GM23248 (cell line): ENCODE data around the gene GPR25. TPM values are rescaled to one million over a fixed set of nuclear protein-coding genes. Genes with fewer than 3 reads are reported as not detected.

ENCODE experiments used
- DNase-seq: peaks from one replicate; pipeline ENCODE4 v3.0.0-alpha.2; 2015
- H2AFZ ChIP-seq: fragments of 200-600 bp; sonication (generic); 2 replicates; pipeline ENCODE4 v1.6.1; 2016; ENCODE audit warnings: antibody characterized with exemption
- H3F3A ChIP-seq: fragments of 200-600 bp; sonication (generic); 2 replicates; pipeline ENCODE4 v1.6.1; 2016; ENCODE audit warnings: mild to moderate bottlenecking, antibody characterized with exemption, mixed run types; ENCODE audit not compliant: insufficient read depth
- H3K27ac ChIP-seq: fragments of 200-600 bp; sonication (generic); 2 replicates; pipeline ENCODE4 v1.5.1; 2016; ENCODE audit warnings: mild to moderate bottlenecking
- H3K27me3 ChIP-seq: fragments of 200-600 bp; sonication (generic); replicated peaks from 2 replicates; pipeline ENCODE4 v1.6.1; 2016; ENCODE audit warnings: mild to moderate bottlenecking; ENCODE audit not compliant: insufficient read depth
- H3K36me3 ChIP-seq: fragments of 200-600 bp; sonication (generic); 2 replicates; pipeline ENCODE4 v1.6.1; 2016; ENCODE audit warnings: low read depth, mild to moderate bottlenecking
- H3K4me1 ChIP-seq: fragments of 200-600 bp; sonication (generic); 2 replicates; pipeline ENCODE4 v1.6.1; 2016; ENCODE audit warnings: mild to moderate bottlenecking; ENCODE audit not compliant: insufficient read depth
- H3K4me2 ChIP-seq: fragments of 200-600 bp; sonication (generic); one replicate; pipeline ENCODE4 v1.6.1; 2016; ENCODE audit warnings: mild to moderate bottlenecking; ENCODE audit not compliant: unreplicated experiment
- H3K4me3 ChIP-seq: fragments of 200-600 bp; sonication (generic); 2 replicates; pipeline ENCODE4 v1.5.1; 2016; ENCODE audit warnings: mild to moderate bottlenecking
- H3K79me2 ChIP-seq: fragments of 200-600 bp; sonication (generic); 2 replicates; pipeline ENCODE4 v1.6.1; 2016; ENCODE audit warnings: mild to moderate bottlenecking; ENCODE audit not compliant: insufficient read depth
- H3K9ac ChIP-seq: fragments of 200-600 bp; sonication (generic); 2 replicates; pipeline ENCODE4 v1.6.1; 2016; ENCODE audit warnings: mild to moderate bottlenecking
- H3K9me2 ChIP-seq: fragments of 200-600 bp; sonication (generic); 2 replicates; pipeline ENCODE4 v1.6.1; 2016; ENCODE audit warnings: mixed run types, mild to moderate bottlenecking, moderate library complexity; ENCODE audit not compliant: insufficient read depth
- H3K9me3 ChIP-seq: fragments of 200-600 bp; sonication (generic); one replicate; pipeline ENCODE4 v1.6.1; 2017; ENCODE audit warnings: low read depth
- H4K20me1 ChIP-seq: fragments of 200-600 bp; sonication (generic); 2 replicates; pipeline ENCODE4 v1.6.0; 2016; ENCODE audit not compliant: insufficient read depth
- EZH2 ChIP-seq: fragments of 200-600 bp; sonication (generic); IDR thresholded peaks from 2 replicates; pipeline ENCODE4 v1.6.1; 2018; ENCODE audit warnings: antibody characterized with exemption, mild to moderate bottlenecking; ENCODE audit not compliant: insufficient read depth, poor library complexity, severe bottlenecking
- EZH2phosphoT487 ChIP-seq: fragments of 200-600 bp; sonication (generic); IDR thresholded peaks from 2 replicates; pipeline ENCODE4 v1.6.1; 2018; ENCODE audit warnings: antibody characterized with exemption, moderate library complexity, mild to moderate bottlenecking, low read depth; ENCODE audit not compliant: insufficient read depth
- WGBS, 2 experiments: methylation state at CpG; one replicate each; pipeline ENCODE4 v1.1.6; 2015 to 2017; ENCODE audit warnings: low lambda C conversion rate in 2 of 2, low coverage in 1 of 2; ENCODE audit errors: missing lambda C conversion rate in 2 of 2; 5-methylcytosine and 5-hydroxymethylcytosine counted together
- in situ Hi-C: fragments of 300-500 bp; cut with MboI; formaldehyde crosslinking; loops from 2 replicates; pipeline ENCODE4 v1.15.0; 2020
- polyA plus RNA-seq: library from polyadenylated mRNA; unstranded; fragments of >200 nt; fragmentation: Nextera tagmentation; extraction: Ambion mirVana; gene quantifications from 2 replicates; pipeline ENCODE4 v1.2.1, GENCODE V29; 2016
- total RNA-seq: library from RNA; depleted of rRNA; stranded (reverse); fragments of >200 nt; shearing (Covaris generic); gene quantifications from 2 replicates; pipeline ENCODE4 v1.2.3, GENCODE V29; 2014; rRNA removed

The GPR25 gene
- total RNA-seq: not detected in 2 replicates
- not detected in 2 replicates for polyA plus RNA-seq

- Histone ChIP-seq H3K9me2 (no peaks in the 10 kb centered on the region), H3F3A (no peaks in the 10 kb centered on the region), H3K4me2 (peak within 1 kb of the TSS; percentile 32), H3K4me3 (peak within 1 kb of the TSS; percentile 45), H3K9ac (no peak within 1 kb of the TSS), H3K27me3 (peaks cover 56% of the 10 kb centered on the region), H3K9me3 (no peaks in the 10 kb centered on the region), H3K27ac (no peak within 1 kb of the TSS), H3K36me3 (no peaks in the 10 kb centered on the region), H3K4me1 (no peaks in the 10 kb centered on the region), H4K20me1 (no peaks in the 10 kb centered on the region), H3K79me2 (no peaks in the 10 kb centered on the region), H2AFZ (peak within 1 kb of the TSS; percentile 41)
- WGBS, 2 experiments: 57 to 58% methylated on average over 17 to 23 of the region's 23 CpGs
- TF ChIP-seq EZH2phosphoT487: no peak
- TF ChIP-seq EZH2: no peak
- in situ Hi-C loops: no loop called here
- DNase-seq: no peak
Observed at GRCh38 chr1:200872446-200873115, at the start of gene GPR25. TSS of gene GPR25 (plus strand) at chr1:200872981. CDS start at chr1:200873038, 57 bp downstream.

- H3K27me3 ChIP-seq: no peaks in the 10 kb centered on the region
- no peak overlapping the region for H3K4me2 ChIP-seq
- no peak overlapping the region for H3K27ac ChIP-seq
- H3K79me2 ChIP-seq: peaks cover 82% of the 10 kb centered on the region
- no peaks in the 10 kb centered on the region for H3K4me1 ChIP-seq
- no peak overlapping the region for H3K9ac ChIP-seq
- 0 out of 2 replicates have a peak, but pooled peaks cover 4% of the 10 kb centered on the region for H4K20me1 ChIP-seq
- 98% methylated on average over 2 of the region's 2 CpGs for WGBS, 2 experiments
- H2AFZ ChIP-seq: no peak overlapping the region
- H3K9me3 ChIP-seq: no peaks in the 10 kb centered on the region
- H3F3A ChIP-seq: peaks cover 4% of the 10 kb centered on the region; the same call in 1 of the 2 replicates
- in situ Hi-C loops: no loop called here
- TF ChIP-seq EZH2phosphoT487 (no peak), EZH2 (no peak)
- no peak overlapping the region for H3K4me3 ChIP-seq
- H3K36me3 ChIP-seq: peaks cover 5% of the 10 kb centered on the region
- no peaks in the 10 kb centered on the region for H3K9me2 ChIP-seq
- DNase-seq: no peak
Observed at GRCh38 chr1:200831091-200831490, 41.7 kb upstream of the GPR25 start.

GRCh38 chr1:200834383-200834782 lies 38.4 kb upstream of the GPR25 start:
- Histone ChIP-seq H2AFZ (no peak overlapping the region), H3K79me2 (peaks cover 67% of the 10 kb centered on the region), H3K4me2 (no peak overlapping the region), H3K4me1 (peaks cover 22% of the 10 kb centered on the region), H3K36me3 (peaks cover 15% of the 10 kb centered on the region), H3K9ac (no peak overlapping the region), H3F3A (peaks cover 32% of the 10 kb centered on the region), H4K20me1 (no peaks in the 10 kb centered on the region), H3K27me3 (no peaks in the 10 kb centered on the region), H3K9me3 (no peaks in the 10 kb centered on the region), H3K27ac (no peak overlapping the region), H3K9me2 (no peaks in the 10 kb centered on the region), H3K4me3 (no peak overlapping the region)
- in situ Hi-C loops: no loop called here
- peak; percentile 10 for DNase-seq
- TF ChIP-seq EZH2 (no peak), EZH2phosphoT487 (no peak)
- 89 to 90% methylated on average over 5 of the region's 5 CpGs for WGBS, 2 experiments

GRCh38 chr1:200836213-200836612 lies 36.6 kb upstream of the GPR25 start:
- peaks cover 26% of the 10 kb centered on the region for H3K4me1 ChIP-seq
- in situ Hi-C loops: no loop called here
- no peak overlapping the region for H3K4me2 ChIP-seq
- H2AFZ ChIP-seq: no peak overlapping the region
- peaks cover 15% of the 10 kb centered on the region for H3K36me3 ChIP-seq
- H3K9me3 ChIP-seq: no peaks in the 10 kb centered on the region
- H3K9ac ChIP-seq: no peak overlapping the region
- no peaks in the 10 kb centered on the region for H3K9me2 ChIP-seq
- no peak for DNase-seq
- H3F3A ChIP-seq: peaks cover 43% of the 10 kb centered on the region
- no peak overlapping the region for H3K4me3 ChIP-seq
- no peak overlapping the region for H3K27ac ChIP-seq
- WGBS, 2 experiments: 87 to 88% methylated on average over 3 of the region's 3 CpGs
- no peak for TF ChIP-seq EZH2
- TF ChIP-seq EZH2phosphoT487: no peak
- H4K20me1 ChIP-seq: no peaks in the 10 kb centered on the region
- H3K27me3 ChIP-seq: no peaks in the 10 kb centered on the region
- H3K79me2 ChIP-seq: peaks cover 63% of the 10 kb centered on the region
